ENCODE measurements around the gene ZFYVE16.
"Not testable (repeated sequence)": the region's sequence is repeated elsewhere in the genome, so short reads cannot be mapped to it uniquely, and the experiment has no call there.

Gene ZFYVE16

GRCh38 chr5:80409367-80409966, 1.6 kb downstream of the ZFYVE16 start:
- in situ Hi-C loops (cut with MboI; ENCODE audit: low sequenced_read_pairs): no loop called here

DNA sequence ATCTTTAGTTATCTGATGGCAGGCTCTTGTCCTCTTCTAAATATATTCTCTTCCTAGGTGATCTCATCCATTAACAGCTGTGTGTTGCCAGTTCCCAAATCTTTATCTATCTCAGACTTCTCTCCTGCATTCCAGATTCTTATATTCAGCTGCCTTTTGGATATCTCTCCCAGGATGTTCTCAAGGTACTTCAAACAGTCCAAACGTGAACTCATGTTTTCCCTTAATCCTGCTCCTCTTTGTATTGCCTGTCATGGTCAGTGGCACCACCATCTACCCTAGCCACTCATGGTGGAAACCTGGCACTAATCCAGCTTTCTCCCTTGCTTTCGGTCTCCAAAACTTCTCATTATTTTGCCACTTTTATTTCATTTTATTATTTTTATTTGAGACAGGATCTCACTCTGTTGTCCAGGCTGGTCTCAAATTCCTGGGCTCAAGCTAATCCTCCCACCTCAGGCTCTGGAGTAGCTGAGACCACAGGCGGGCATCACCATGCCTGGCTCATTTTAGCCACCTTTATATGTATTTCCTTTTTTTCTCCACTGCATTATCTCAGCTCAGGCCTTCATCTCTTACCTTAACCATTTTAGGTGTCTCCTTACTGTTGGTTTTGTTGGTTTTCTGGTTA, 3.8 kb downstream of the ZFYVE16 start:
- in situ Hi-C loops (cut with MboI; ENCODE audit: low sequenced_read_pairs): no loop called here

GRCh38 chr5:80414113-80414512, 6.2 kb downstream of the ZFYVE16 start:
- in situ Hi-C loops (cut with MboI; ENCODE audit: low sequenced_read_pairs): no loop called here

DNA sequence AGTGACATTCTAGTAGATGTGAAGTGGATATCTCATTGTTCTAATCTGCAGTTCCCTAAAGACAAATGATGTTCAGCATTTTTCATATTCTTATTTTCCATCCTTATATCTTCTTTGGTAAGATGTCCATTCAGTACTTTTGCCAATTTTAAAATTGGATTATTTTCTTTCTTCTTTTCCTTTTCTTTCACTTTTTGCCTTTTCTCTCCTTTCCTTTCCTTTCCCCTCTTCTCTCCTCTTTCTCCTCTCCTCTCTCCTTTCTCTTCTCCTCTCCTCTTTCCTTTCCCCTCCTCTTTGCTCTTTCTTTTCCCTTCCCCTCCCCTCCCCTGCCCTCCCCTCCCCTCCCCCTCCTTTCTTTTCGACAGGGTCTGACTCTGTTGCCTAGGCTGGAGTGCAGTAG, 10.1 kb downstream of the ZFYVE16 start:
- in situ Hi-C loops (cut with MboI; ENCODE audit: low sequenced_read_pairs): no loop called here

GRCh38 chr5:80424365-80424764, 16.5 kb downstream of the ZFYVE16 start:
- in situ Hi-C loops (cut with MboI; ENCODE audit: low sequenced_read_pairs): not testable (repeated sequence)

DNA sequence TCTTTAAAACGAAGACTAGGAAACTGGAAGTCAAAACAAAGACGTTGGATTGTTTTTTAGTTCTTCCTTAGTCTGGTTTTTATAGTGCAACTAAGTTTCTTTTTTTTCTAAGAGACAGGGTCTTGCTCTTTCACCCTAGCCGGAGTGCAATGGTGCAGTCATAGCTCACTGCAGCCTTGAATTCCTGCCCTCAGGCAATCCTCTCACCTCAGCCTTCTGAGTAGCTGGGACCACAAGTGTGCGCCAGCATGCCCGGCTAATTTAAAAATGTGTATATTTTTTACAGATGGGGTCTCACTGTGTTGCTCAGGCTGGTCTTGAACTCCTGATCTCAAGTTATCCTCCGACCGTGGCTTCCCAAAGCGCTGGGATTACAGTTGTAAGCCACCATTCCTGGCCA, 27.6 kb downstream of the ZFYVE16 start:
- in situ Hi-C loops (cut with MboI; ENCODE audit: low sequenced_read_pairs): no loop called here

DNA sequence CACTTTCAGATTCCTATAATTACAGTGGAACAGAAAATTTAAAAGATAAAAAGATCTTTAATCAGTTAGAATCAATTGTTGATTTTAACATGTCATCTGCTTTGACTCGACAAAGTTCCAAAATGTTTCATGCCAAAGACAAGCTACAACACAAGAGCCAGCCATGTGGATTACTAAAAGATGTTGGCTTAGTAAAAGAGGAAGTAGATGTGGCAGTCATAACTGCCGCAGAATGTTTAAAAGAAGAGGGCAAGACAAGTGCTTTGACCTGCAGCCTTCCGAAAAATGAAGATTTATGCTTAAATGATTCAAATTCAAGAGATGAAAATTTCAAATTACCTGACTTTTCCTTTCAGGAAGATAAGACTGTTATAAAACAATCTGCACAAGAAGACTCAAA, 29.5 kb downstream of the ZFYVE16 start:
- in situ Hi-C loops (cut with MboI; ENCODE audit: low sequenced_read_pairs): no loop called here

- in situ Hi-C loops (cut with MboI; ENCODE audit: low sequenced_read_pairs): no loop called here
Observed at GRCh38 chr5:80438739-80439138, 30.9 kb downstream of the ZFYVE16 start.

- in situ Hi-C loops (cut with MboI; ENCODE audit: low sequenced_read_pairs): no loop called here
Observed at GRCh38 chr5:80439213-80439612, 31.3 kb downstream of the ZFYVE16 start.

DNA sequence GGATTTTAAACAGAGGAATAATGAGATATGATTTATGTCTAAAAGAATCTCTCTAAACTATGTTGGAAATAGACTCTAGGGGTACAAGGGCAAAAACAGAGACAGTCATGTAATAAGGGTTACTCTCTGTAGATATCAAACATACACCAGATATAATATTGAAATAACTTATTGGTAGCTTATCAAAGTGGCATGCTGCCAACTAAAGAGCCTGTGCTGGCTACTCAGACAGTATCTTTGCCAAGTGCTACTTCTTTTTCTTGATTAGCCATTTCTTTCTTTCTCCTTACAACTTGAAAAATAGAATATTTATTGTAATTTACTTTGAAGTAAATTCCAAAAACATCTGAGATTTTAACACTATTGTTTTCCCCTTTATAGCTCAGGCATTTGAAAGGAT, 34.9 kb downstream of the ZFYVE16 start:
- in situ Hi-C loops (cut with MboI; ENCODE audit: low sequenced_read_pairs): no loop called here

DNA sequence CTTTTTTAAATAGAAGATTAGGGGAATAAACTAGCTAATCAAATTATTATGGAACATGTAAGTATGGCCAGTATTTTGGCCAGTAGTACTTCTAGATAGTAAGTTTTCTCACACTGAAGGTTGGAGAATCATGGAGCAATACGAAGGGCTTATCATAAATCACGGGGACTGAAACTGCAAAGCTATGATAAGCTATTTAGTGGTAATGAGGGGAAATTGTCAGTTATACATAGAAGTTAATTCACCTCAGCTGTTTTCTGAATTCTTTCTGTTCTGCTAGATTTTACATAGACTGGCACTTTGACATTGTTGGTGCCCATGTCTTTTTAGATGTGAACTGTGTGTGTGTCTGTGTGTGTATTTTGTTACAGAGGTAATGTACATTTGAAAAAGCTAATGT, 45.5 kb downstream of the ZFYVE16 start:
- in situ Hi-C loops (cut with MboI; ENCODE audit: low sequenced_read_pairs): no loop called here

GRCh38 chr5:80463269-80463668, 55.4 kb downstream of the ZFYVE16 start:
- in situ Hi-C loops (cut with MboI; ENCODE audit: low sequenced_read_pairs): no loop called here

GRCh38 chr5:80466669-80467485, 59.0 kb downstream of the ZFYVE16 start:
- in situ Hi-C loops (cut with MboI; ENCODE audit: low sequenced_read_pairs): no loop called here

DNA sequence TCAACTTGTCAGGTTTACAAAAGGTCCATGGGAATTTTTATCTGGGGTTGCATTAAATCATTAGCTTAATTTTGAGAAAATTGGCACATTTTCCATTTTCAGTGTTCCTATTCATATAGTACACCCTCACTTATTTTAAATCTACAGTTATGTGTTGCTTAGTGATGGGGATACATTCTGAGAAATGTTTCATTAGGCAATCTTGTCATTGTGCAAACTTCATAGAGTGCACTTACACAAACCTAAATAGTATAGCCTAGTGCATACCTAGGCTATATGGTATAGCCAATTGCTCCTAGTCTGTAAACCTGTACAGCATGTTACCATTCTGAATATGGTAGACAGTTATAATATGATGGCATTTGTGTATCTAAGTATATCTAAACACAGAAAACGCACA, 60.3 kb downstream of the ZFYVE16 start:
- in situ Hi-C loops (cut with MboI; ENCODE audit: low sequenced_read_pairs): no loop called here

DNA sequence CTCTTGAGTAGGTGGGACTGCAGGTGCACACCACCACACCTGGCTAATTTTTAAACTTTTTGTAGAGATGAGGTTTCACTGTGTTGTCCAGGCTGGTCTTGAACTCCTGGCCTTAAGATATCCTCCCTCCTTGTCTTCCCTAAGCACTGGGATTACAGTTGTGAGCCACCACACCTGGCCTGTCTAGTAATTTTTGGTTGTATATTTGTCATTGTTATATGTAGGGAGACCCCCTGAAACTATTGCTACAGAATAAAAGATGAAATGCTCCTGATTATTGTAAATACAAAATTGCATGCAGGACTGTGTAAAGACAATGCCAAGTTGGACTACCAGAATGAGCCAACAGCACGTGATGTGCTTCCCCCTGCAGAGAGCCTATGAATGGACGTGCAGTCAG, 62.8 kb downstream of the ZFYVE16 start:
- in situ Hi-C loops (cut with MboI; ENCODE audit: low sequenced_read_pairs): not testable (repeated sequence)

- in situ Hi-C loops (cut with MboI; ENCODE audit: low sequenced_read_pairs): no loop called here
Observed at GRCh38 chr5:80474929-80475328, 67.1 kb downstream of the ZFYVE16 start.

DNA sequence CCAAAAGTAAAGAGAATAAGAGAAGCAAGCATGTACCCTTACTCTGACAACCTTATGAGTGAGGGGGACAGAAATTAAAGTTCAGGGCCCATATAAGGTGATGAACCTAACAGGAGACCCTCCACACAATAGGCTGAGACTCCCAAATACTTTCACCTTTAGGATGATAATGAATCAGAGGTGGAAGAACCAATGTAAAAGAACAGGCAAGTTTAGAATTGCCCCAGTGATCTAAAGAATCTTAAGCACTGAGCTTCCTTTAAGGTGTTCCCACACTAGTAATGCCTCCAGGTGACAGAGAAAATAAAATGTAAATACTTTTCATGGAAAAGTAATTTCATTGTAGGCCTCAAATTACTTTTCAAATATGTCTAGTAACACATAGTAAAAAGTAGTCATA, 71.8 kb downstream of the ZFYVE16 start:
- in situ Hi-C loops (cut with MboI; ENCODE audit: low sequenced_read_pairs): no loop called here

GRCh38 chr5:80480354-80480753, 72.5 kb downstream of the ZFYVE16 start:
- in situ Hi-C loops (cut with MboI; ENCODE audit: low sequenced_read_pairs): no loop called here

DNA sequence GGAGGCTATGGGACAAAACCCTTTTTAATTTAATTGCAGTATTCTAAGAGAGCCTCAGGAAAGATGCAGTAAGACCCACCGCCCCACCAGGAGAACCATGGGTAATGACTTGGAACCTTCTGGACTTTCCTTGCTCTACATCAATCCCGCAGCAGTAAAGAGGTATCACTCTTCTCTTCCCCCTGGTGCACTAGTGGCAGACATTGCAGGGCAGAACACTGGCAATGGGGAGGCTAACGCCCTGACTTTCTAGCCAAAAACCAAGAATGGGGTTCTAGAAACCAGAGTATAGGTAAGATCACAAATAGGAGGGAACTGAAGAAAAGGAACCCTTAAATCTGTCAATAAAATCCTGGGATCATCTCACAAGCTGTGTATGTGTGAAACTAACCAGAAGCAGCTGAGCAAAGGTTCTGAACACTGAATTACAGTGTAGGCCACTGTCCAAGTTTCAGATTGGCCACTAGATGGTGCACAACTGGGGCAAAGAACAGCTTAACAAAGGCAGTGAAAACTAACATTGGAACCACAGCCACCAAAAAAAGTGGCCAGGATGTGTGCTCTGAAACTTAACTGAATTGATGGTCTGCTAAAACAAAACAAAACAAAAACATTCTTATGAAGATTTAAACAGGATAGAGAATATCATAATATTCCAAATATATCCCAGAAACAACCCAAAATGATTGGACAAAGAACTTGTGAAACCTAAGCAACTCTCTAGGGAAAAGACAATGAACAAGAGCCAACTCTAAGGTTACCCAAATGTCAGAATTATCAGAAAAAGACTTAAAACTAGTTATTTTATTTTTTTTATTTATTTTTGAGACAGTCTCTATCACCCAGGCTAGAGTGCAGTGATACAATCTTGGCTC, 73.4 kb downstream of the ZFYVE16 start:
- in situ Hi-C loops (cut with MboI; ENCODE audit: low sequenced_read_pairs): no loop called here

- in situ Hi-C loops (cut with MboI; ENCODE audit: low sequenced_read_pairs): no loop called here
Observed at GRCh38 chr5:80482578-80482977, 74.7 kb downstream of the ZFYVE16 start.

DNA sequence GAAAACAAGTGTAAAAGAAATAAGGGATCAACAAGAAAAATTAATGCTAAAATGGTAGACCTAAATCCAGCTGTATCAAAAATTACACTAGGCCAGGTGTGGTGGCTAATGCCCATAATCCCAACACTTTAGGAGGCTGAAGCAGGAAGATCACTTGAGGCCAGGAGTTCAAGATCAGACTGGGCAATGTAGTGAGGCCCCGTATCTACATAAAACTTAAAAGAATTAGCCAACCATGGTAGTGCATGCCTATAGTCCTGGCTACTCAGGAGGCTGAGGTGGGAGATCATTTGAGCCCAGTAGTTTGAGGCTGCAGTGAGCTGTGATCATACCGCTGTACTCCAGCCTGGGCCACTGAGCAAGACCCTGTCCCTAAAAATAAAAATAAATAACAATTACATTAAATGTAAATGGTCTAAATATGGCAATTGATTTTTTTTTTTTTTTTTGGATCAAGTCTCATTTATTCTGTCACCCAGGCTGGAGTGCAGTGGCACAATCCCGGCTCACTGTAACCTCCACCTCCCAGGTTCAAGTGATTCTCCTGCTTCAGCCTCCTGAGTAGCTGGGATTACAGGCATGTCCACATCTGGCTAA, 75.9 kb downstream of the ZFYVE16 start:
- in situ Hi-C loops (cut with MboI; ENCODE audit: low sequenced_read_pairs): no loop called here

All from hTERT RPE-1 (cell line).